ENCODE results near the gene TTC22.

The TTC22 gene

GRCh38 chr1:54834007-54834541 is 33.0 kb upstream of the TTC22 start:
- DNase-seq (ENCODE audit: low read depth in 3 of 3, low spot score in 1 of 3): no peak

GRCh38 chr1:54833121-54833520 is 32.0 kb upstream of the TTC22 start:
- DNase-seq (ENCODE audit: low read depth in 3 of 3, low spot score in 1 of 3): no peak

GRCh38 chr1:54826226-54826816 is 25.2 kb upstream of the TTC22 start:
- no peak for DNase-seq (ENCODE audit: low read depth in 3 of 3, low spot score in 1 of 3)

- no peak for DNase-seq (ENCODE audit: low read depth in 3 of 3, low spot score in 1 of 3)
These were observed 24.6 kb upstream of the TTC22 start for GRCh38 chr1:54825696-54826095.

- no peak for DNase-seq (ENCODE audit: low read depth in 3 of 3, low spot score in 1 of 3)
These were observed 22.5 kb upstream of the TTC22 start for GRCh38 chr1:54823670-54824069.

GRCh38 chr1:54819733-54820132 is 18.6 kb upstream of the TTC22 start:
- no peak for DNase-seq (ENCODE audit: low read depth in 3 of 3, low spot score in 1 of 3)

- DNase-seq (ENCODE audit: low read depth in 3 of 3, low spot score in 1 of 3): no peak
These were observed 18.0 kb upstream of the TTC22 start for GRCh38 chr1:54819195-54819536.

- no peak for DNase-seq (ENCODE audit: low read depth in 3 of 3, low spot score in 1 of 3)
These were observed 17.5 kb upstream of the TTC22 start for GRCh38 chr1:54818461-54819194.

GRCh38 chr1:54816951-54817350 is 15.8 kb upstream of the TTC22 start:
- DNase-seq (ENCODE audit: low read depth in 3 of 3, low spot score in 1 of 3): no peak

- DNase-seq (ENCODE audit: low read depth in 3 of 3, low spot score in 1 of 3): no peak
These were observed 15.0 kb upstream of the TTC22 start for GRCh38 chr1:54816130-54816529.

GRCh38 chr1:54815086-54815876 is 14.2 kb upstream of the TTC22 start:
- DNase-seq (ENCODE audit: low read depth in 3 of 3, low spot score in 1 of 3): no peak

GRCh38 chr1:54814571-54814970 is 13.4 kb upstream of the TTC22 start:
- no peak for DNase-seq (ENCODE audit: low read depth in 3 of 3, low spot score in 1 of 3)

- DNase-seq (ENCODE audit: low read depth in 3 of 3, low spot score in 1 of 3): no peak
These were observed 13.0 kb upstream of the TTC22 start for GRCh38 chr1:54814126-54814498.

- DNase-seq (ENCODE audit: low read depth in 3 of 3, low spot score in 1 of 3): no peak
These were observed 12.5 kb upstream of the TTC22 start for GRCh38 chr1:54813485-54814125.

- no peak for DNase-seq (ENCODE audit: low read depth in 3 of 3, low spot score in 1 of 3)
These were observed 11.8 kb upstream of the TTC22 start for GRCh38 chr1:54812801-54813484.

- DNase-seq (ENCODE audit: low read depth in 3 of 3, low spot score in 1 of 3): no peak
These were observed 10.9 kb upstream of the TTC22 start for GRCh38 chr1:54811739-54812655.

GRCh38 chr1:54811066-54811465 is 9.9 kb upstream of the TTC22 start:
- DNase-seq (ENCODE audit: low read depth in 3 of 3, low spot score in 1 of 3): no peak

GRCh38 chr1:54810153-54810942 is 9.2 kb upstream of the TTC22 start:
- DNase-seq (ENCODE audit: low read depth in 3 of 3, low spot score in 1 of 3): peak in 2 of 3 donors; percentile 37 to 68

GRCh38 chr1:54809496-54810074 is 8.5 kb upstream of the TTC22 start:
- no peak for DNase-seq (ENCODE audit: low read depth in 3 of 3, low spot score in 1 of 3)
